Stomach smooth muscle (tissue), 2 donors: Measurements from ENCODE around the gene SKP1.
A peak's percentile ranks its signal among the peaks of the same experiment; 100 is the strongest.
"Not testable (repeated sequence)": the region's sequence is repeated elsewhere in the genome, so short reads cannot be mapped to it uniquely, and the experiment has no call there.

ENCODE experiments used
- H3K27ac ChIP-seq: one replicate; pipeline ENCODE4 v1.7.0; 2013; ENCODE audit warnings: mild to moderate bottlenecking, low read length, inconsistent platforms
- H3K27me3 ChIP-seq, 2 donors: one replicate each; pipeline ENCODE4 v1.7.0; 2013; ENCODE audit warnings: low read length in 2 of 2; ENCODE audit not compliant: insufficient read depth in 2 of 2, control insufficient read depth in 1 of 2
- H3K36me3 ChIP-seq, 2 donors: one replicate each; pipeline ENCODE4 v1.7.0; 2013; ENCODE audit warnings: low read length in 2 of 2; ENCODE audit not compliant: control insufficient read depth in 2 of 2, insufficient read depth in 2 of 2
- H3K4me1 ChIP-seq: one replicate; pipeline ENCODE4 v1.7.0; 2013; ENCODE audit warnings: low read length; ENCODE audit not compliant: control insufficient read depth, insufficient read depth
- H3K4me3 ChIP-seq, 2 donors: one replicate each; pipeline ENCODE4 v1.7.0; 2013; ENCODE audit warnings: low read length in 2 of 2
- H3K9ac ChIP-seq, 2 donors: one replicate each; pipeline ENCODE4 v1.7.0; 2013; ENCODE audit warnings: low read length in 2 of 2, mild to moderate bottlenecking in 1 of 2
- H3K9me3 ChIP-seq, 2 donors: one replicate each; pipeline ENCODE4 v1.7.0; 2013; ENCODE audit warnings: low read length in 2 of 2; ENCODE audit not compliant: control insufficient read depth in 2 of 2
- donor health status: healthy.
- donor health status: Pancreatic carcinoma.

SKP1 gene

DNA sequence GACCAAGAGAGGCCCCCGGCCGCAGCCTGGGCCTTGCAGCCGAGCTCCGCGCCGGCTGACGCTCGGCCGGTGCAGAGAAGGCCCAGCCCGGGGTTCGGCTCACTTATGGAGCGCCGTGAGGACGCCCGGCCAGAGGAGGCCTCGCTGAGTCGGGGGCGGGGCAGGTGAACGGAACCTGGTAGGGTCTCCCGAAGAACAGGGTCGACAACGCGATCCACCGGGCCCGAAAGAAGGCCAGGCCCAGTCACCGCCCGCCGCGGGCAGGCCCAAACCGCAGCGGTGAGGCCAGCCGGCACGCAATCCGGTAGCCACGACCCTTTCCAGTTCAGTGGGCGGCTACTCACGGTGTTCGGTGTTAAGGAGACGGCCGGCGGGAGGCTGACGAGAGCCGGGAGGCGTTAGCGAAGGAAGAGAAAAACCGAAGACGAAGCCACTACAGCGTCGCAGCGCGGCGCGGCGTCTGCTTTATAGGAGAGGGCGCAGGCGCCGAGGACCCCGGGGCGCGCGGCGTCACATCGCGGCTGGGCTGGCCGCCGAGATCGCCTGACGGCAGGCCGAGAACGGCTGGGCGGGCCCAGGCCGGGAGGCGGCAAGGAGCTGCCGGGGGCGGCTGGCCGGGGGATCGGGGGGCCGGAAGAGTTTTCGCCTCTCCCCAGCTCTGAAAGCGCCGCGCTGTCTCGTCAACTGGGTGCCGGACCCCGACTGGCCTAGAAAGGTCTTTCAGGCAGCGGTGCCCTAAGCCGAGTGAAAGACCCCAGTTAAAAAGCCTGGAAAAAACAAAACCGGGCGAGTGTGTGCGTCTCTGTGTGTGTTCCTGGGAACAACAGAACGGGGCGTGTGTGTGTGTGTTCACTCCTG lies at the start of gene SKP1:
Gene SKP1, minus strand, starts transcription at position 440 of the 858 bp plus-strand sequence. CDS start 2,928 bp downstream, outside the sequence.
- Histone ChIP-seq H3K9ac (peak within 1 kb of the TSS; percentile 95 to 98), H3K9me3 (no peaks in the 10 kb centered on the region), H3K36me3 (peaks cover 5 to 7% of the 10 kb centered on the region in 2 donors), H3K4me3 (peak within 1 kb of the TSS; percentile 89 to 98), H3K4me1 (peaks cover 5% of the 10 kb centered on the region), H3K27me3 (no peaks in the 10 kb centered on the region), H3K27ac (peak within 1 kb of the TSS; percentile 99)

DNA sequence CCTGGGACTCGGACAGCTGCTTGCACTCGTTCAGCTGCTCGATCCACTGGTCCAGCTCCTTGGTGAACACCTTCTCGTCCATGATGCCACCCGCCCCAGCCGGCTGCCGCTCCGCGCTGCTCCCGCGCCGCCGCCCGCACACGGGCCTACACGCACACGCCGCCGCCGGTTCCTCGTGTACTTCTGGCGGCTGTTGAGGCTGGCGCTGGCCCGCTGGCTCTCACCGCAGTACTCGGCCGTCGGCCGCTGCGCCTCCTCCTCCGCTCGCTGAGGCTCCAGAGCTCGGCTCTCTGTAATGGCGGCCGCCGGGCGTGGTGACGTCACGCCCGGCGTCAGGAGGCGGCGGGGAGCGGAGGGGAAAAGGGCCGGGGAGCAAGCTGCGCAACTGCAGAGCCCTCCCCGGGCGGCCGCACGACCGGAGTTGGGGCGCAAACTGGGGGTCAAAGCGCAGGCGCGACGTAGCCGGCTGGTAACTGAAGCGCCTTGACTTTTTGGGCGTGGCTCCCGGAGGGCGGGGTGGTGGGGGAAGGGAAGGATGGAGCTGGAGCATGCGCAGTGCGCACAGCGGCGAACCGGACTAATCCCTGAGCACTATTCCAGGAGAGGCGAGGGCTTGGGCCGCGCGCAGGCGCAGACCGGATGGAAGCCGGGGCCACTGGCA lies 49.2 kb upstream of the SKP1 start, which contains the start of gene PPP2CA:
Gene PPP2CA, minus strand, starts transcription at position 294 of the 661 bp plus-strand sequence. Its CDS starts 212 bp downstream, at position 82.
- Histone ChIP-seq H3K9me3 (no peaks in the 10 kb centered on the region), H3K36me3 (no peaks in the 10 kb centered on the region), H3K4me3 (peak within 1 kb of the TSS; percentile 93), H3K4me1 (peaks cover 8% of the 10 kb centered on the region), H3K27me3 (no peaks in the 10 kb centered on the region), H3K27ac (peak within 1 kb of the TSS; percentile 99), H3K9ac (peak within 1 kb of the TSS; percentile 97 to 98)

DNA sequence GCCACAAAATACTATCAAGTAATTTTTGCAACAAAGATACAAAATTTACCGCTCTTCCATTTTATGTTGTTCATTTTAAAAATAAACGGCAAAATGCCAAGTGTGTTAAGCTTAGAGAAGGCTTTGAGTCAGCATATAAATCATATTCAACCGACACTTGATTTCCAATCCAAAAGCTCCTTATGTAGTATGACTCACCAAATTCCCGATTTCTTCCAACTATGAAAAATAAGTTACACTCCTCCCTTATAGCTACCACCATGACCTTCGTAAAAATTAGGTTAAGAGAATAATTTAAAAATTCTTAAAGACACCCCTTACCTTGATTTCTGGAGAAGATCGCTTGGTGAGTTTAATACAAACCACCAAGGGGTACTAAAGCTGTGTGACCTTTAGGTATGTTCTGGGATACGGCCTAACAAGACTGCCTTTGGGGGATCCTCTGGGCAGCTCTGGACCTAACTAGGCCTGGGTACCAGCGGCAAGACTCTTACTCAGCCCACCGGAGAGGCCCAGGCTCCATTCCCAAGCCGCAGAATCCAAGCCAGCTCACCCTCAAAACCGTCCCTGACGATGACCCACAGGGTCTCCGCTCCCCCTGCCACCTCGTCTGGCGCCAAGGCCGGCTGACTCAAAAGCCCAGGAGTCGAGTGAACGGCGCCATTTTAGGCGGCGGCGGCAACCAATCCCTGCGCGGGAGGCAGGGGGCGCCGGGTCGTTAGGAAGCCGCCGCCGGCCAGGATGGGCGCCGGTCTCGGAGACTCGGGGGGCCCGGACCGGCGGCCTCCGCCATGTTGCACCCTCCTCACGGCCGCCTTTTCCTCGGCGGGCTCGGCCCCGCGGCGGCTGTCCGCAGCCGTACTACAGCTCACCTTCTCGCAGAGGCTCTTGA lies 48.4 kb upstream of the SKP1 start:
- H3K36me3 ChIP-seq: no peaks in the 10 kb centered on the region
- peak overlapping the region; percentile 97 to 98 for H3K9ac ChIP-seq
- H3K4me3 ChIP-seq: peak overlapping the region; percentile 85 to 93
- no peaks in the 10 kb centered on the region for H3K27me3 ChIP-seq
- no peaks in the 10 kb centered on the region for H3K9me3 ChIP-seq
- H3K4me1 ChIP-seq: peaks cover 12% of the 10 kb centered on the region
- H3K27ac ChIP-seq: peak overlapping the region; percentile 99

DNA sequence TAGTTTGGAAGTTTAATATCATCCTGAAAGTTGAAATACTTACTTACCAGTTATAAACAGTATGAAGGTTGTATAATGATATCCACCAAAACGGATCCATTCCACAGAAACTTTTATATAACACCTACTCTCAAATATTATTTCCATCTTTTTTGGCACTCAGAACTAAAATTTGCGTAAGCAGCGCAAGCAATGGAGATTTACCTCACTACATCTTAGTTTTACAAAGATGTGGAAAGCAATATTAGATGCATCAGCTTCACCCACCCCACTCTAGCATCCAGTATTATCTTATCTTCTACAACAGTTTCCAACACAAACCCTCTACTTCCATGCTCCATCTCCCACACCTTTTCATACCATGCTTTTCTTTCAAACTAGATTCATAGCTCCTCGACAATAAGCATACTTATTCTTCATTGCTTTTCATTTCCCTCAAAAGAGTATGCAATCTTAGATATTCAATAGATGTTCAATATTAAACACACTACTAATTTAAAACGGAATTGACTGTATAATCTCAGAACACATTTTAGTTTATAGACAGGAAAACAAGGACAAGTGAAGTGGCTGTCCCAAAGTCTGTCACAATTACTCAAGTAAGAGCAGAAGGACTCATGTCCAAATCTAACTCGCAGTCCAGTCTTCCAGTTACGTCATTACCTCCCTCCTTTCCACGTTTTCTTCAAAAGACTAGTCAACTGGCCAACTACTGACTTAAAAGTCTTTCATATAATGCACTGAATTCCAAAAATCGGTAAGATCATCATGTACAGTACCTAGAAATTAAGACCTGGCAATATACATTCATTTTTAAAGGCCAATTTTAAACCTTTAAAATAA lies 46.9 kb upstream of the SKP1 start:
- Histone ChIP-seq H3K9me3 (no peaks in the 10 kb centered on the region), H3K27me3 (no peaks in the 10 kb centered on the region), H3K4me3 (peak overlapping the region; percentile 85 to 93), H3K27ac (no peak overlapping the region), H3K4me1 (peaks cover 12% of the 10 kb centered on the region), H3K36me3 (no peaks in the 10 kb centered on the region), H3K9ac (peak overlapping the region in 1 of 2 donors; percentile 97)

DNA sequence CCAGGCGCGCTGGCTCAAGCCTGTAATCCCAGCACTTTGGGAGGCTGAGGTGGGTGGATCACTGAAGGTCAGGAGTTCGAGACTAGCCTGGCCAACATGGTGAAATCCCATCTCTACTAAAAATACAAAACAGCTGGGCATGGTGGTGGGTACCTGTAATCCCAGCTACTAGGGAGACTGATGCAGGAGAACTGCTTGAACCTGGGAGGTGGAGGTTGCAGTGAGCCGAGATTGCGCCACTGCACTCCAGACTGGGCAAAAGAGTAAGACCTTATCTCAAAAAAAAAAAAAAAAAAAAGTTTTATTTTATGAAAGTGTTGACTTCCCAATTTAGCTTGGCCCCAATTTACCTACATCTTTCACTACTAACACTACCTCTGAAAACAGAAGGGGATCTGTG lies 44.9 kb upstream of the SKP1 start:
- not testable (repeated sequence) for H3K4me3 ChIP-seq, H3K27ac ChIP-seq, H3K9ac ChIP-seq, H3K4me1 ChIP-seq, H3K36me3 ChIP-seq, H3K9me3 ChIP-seq, H3K27me3 ChIP-seq

DNA sequence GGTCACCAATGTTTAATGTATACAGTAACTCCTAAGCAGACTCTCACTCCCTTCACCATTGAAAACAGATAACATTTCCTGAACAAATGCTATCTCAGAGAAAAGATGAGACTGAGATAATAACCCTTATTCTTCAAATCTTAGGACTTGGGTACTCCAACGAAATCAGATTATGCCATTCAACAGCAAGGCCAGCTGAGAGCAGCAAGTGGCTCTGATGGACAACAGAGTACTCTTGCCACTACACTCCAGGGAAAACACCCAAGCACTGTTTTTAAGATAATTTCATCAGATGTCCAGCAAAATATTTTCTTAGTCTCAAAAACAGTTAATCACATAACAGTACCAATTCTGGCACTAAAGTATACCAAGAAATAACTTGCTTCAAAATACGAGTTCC lies 39.0 kb upstream of the SKP1 start:
- no peak overlapping the region for H3K4me3 ChIP-seq
- H3K9me3 ChIP-seq: no peaks in the 10 kb centered on the region
- H3K27ac ChIP-seq: no peak overlapping the region
- H3K27me3 ChIP-seq: no peaks in the 10 kb centered on the region
- H3K4me1 ChIP-seq: peaks cover 13% of the 10 kb centered on the region
- no peak overlapping the region for H3K9ac ChIP-seq
- H3K36me3 ChIP-seq: no peaks in the 10 kb centered on the region

DNA sequence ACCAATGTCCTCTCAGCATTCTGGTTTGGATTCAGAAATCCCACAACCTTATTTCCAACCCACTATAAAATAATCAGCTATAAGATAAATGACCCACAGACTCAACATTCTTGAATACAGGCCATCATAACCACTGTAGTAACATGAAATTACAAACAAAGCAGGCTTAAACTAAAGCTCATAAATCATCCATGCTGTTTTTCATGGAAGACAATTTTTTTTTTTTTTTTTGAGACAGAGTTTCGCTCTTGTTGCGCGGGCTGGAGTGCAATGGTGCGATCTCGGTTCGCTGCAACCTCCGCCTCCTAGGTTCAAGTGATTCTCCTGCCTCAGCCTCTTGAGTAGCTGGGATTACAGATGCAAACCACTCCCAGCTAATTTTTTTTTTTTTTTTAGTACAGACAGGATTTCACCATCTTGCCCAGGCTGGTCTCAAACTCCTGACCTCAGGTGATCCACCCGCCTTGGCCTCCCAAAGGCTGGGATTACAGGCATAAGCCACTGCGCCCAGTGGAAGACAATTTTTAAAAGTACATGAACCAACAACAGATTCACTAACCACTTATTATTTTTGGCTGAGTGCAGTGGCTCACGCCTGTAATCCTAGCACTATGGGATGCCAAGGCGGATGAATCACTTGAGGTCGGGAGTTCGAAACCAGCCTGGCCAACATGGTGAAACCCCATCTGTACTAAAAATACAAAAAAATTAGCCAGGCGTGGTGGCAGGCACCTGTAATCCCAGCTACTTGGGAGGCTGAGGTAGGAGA lies 34.7 kb upstream of the SKP1 start:
- not testable (repeated sequence) for H3K9ac ChIP-seq, H3K27ac ChIP-seq, H3K4me3 ChIP-seq, H3K9me3 ChIP-seq, H3K36me3 ChIP-seq, H3K27me3 ChIP-seq
- H3K4me1 ChIP-seq: peaks cover 11% of the 10 kb centered on the region

DNA sequence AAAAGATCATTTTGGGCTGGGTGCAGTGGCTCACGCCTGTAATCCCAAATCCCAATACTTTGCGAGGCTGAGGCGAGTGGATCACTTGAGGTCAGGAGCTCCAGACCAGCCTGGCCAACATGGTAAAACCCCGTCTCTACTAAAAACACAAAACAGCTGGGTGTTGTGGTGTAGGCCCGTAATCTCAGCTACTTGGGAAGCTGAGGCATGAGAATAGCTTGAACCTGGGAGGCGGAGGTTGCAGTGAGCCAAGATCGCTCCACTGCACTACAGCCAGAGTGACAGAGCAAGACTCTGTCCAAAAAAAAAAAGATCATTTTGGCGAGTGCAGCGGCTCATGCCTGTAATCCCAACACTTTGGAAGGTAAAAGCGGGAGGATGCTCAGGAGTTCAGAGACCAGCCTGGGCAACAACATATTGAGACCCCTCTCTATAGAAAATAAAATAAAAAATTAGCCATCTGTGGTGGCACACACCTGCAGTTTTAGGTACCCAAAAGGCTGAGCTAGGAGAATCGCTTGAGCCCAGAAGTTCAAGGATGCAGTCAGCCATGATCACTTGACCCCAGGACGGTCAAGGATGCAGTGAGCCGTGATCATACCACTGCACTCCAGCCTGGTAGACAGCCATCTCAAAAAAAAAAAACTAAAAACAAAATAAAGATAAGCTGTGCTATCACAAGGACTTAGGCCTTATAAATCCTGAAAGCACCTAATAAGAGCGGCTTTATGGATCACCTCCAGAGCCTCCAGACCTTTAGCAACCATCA lies 32.9 kb upstream of the SKP1 start:
- no peak overlapping the region for H3K27ac ChIP-seq
- no peak overlapping the region for H3K4me3 ChIP-seq
- H3K9ac ChIP-seq: no peak overlapping the region
- H3K27me3 ChIP-seq: no peaks in the 10 kb centered on the region
- peaks cover 0 to 4% of the 10 kb centered on the region in 2 donors for H3K36me3 ChIP-seq
- H3K4me1 ChIP-seq: peaks cover 11% of the 10 kb centered on the region
- no peaks in the 10 kb centered on the region for H3K9me3 ChIP-seq

DNA sequence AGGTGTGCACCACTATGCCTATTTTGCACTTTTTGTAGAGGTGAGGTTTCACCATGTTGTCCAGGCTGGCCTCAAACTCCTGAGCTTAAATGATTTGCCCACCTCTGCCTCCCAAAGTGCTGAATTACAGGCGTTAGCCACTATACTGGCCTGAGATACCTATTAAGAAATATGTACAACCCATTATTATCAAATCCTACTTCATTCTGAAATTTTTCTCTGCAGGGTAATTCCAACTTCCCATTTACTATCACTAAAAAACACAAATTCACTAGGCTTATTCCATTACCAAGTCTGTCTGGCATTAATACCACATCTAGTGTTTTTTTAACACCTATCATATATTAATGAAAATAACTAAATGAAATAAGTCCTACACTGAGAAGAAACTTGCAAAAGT lies 30.9 kb upstream of the SKP1 start:
- peaks cover 11% of the 10 kb centered on the region for H3K4me1 ChIP-seq
- H3K9me3 ChIP-seq: no peaks in the 10 kb centered on the region
- no peak overlapping the region for H3K27ac ChIP-seq
- H3K9ac ChIP-seq: no peak overlapping the region
- peaks cover 3 to 11% of the 10 kb centered on the region in 2 donors for H3K36me3 ChIP-seq
- no peak overlapping the region for H3K4me3 ChIP-seq
- no peaks in the 10 kb centered on the region for H3K27me3 ChIP-seq
